CD4-positive, alpha-beta T cell treated with Interleukin-2 at 100 ng/mL for 4 hours (primary cell): ENCODE measurements around the gene TWSG1.
"Not testable (repeated sequence)": the region's sequence is repeated elsewhere in the genome, so short reads cannot be mapped to it uniquely, and the experiment has no call there.

Experiments used
- DNase-seq: peaks from one replicate; pipeline ENCODE4 v3.0.0-alpha.2; 2020; ENCODE audit warnings: low spot score

The TWSG1 gene

GRCh38 chr18:9335697-9336045, 1.1 kb downstream of the TWSG1 start:
- no peak for DNase-seq

- DNase-seq = no peak
Observed at GRCh38 chr18:9336827-9337226, 2.3 kb downstream of the TWSG1 start.

DNA sequence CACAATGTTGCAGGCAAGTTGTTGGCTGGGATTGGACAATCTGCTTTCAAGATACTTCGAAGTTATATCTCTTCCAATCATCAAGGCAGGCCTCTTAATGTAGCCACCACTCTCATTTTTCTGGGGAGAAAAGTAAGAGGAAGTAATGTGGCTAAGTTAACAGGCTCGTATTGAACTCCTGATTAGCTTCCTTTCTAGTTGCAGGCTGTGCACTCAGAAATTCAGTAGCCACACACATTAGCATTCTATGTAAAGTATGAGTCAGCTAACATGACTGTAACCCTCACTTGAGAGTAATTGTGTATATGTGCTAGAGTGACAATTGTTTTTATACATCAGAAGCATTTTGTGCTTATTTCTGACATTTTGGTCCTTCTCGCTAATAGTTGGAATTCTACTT, 3.3 kb downstream of the TWSG1 start:
- peak; percentile 12 for DNase-seq

DNA sequence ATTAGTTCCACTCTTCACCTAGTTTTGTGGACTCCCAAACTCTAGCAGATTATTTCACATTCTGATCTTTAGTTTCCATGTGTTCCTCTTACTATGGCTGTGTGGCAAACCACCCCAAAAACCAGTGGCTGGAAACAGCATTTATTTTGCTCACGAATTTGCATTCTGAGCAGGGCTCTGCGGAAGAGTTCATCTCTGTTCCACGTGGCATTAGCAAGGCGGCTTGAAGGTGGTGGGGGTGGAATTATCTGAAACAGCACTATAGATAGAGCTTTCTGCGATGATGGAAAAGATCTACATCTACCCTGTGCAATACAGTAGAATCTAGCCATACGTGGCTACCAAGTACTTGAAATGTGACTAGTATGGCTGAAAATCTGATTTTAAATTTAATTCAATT, 5.9 kb downstream of the TWSG1 start:
- no peak for DNase-seq

GRCh38 chr18:9343577-9343976, 9.0 kb downstream of the TWSG1 start:
- no peak for DNase-seq

- no peak for DNase-seq
Observed at GRCh38 chr18:9346775-9347174, 12.2 kb downstream of the TWSG1 start.

DNA sequence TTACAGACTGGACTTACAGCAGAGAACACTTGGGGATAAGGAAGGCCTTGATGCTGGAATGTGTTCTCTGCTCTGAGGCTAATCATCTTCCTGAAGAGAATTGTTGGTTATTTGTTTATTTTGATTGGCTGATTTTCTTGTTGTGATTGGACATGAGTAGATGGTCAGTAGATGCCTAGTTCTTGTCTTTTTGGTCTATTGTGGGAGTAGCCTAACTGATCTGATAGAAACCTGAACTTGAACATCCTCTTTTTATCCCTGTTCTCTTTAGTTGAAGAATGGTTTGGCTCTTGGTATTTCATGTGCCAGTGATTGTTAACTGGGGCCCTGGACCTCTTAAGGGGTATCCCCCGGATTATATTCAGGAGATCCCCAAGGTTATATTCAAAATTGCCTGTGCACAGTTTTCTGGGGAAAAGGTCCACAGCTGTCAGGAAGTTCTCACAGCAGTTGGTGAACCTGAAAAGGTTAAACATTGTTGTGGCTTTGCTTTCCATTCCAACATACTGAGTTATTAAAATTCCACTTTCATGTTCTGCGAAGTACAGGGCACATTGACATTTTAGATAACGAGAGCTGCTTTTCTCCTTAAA, 13.6 kb downstream of the TWSG1 start:
- DNase-seq = no peak

DNA sequence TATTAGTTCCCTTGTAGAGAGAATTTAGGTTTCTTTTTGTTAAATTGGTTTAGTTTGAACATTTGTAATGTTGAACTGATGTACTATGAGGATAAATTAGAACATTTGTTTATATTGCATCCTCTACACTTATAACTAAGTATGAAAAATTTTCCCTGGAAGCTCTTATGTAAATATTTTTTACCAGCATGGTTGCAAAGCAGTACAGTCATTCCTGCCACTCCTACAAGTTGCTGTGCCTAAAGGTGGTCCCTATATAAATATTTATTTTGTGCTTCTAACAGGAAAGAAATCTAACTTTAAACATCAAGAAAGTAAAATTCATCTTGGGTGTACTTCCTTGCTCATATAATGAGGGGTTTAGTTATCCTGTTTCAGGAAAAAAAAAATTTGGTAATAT, 14.2 kb downstream of the TWSG1 start:
- DNase-seq = no peak

DNA sequence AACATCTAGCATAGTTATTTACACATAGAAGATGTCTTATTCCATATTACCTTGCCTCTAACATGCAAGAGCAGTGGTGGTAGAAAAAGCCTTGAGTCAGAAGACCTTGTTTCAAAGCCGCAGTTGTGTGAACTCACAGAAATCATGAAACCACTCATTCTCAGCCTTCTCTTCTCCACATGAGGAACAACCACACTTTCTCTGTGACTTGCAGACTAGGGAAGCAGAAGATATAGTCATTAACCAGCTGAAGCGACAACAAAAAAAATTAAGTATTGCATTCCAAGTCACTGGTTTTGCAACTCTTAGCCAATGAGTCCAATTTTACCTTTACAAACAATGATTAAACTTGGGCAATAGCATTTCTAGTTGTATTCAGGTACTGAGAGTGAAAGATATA, 19.0 kb downstream of the TWSG1 start:
- no peak for DNase-seq

DNA sequence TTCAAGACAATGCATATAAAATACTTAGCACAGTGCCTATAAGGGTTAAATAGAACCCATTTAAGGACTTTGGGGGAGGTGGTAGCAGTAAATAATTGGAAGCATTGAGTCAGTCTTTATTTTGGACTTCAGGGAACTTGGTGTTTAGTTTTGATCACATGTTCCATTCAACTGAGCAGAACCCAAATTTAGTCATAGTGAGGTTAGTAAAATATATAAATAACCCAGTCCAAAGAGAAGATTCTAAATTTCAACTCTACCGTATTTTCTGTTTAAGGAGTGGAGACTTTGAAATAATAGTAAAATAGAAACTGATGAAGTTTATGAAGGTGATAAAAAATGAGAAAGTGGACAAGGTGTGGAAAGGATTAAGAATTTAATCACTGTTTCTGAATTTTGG, 19.7 kb downstream of the TWSG1 start:
- DNase-seq = no peak

- no peak for DNase-seq
Observed at GRCh38 chr18:9356976-9357375, 22.4 kb downstream of the TWSG1 start.

DNA sequence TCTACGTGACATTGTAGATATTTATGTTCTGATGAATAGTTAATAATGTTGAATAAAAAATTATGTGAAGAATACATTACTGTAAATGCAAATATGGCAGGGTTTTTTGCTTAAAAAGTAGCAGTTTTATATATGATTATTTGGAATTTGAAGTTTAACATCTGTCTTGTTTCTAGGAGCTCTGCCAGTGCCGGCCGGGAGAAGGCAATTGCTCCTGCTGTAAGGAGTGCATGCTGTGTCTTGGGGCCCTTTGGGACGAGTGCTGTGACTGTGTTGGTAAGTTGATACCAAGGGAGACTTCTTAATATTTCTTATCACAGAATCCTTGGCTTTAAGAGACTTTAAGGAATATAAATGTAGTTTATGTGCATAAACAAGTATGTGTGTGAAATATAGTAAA, 25.2 kb downstream of the TWSG1 start:
- DNase-seq = no peak

DNA sequence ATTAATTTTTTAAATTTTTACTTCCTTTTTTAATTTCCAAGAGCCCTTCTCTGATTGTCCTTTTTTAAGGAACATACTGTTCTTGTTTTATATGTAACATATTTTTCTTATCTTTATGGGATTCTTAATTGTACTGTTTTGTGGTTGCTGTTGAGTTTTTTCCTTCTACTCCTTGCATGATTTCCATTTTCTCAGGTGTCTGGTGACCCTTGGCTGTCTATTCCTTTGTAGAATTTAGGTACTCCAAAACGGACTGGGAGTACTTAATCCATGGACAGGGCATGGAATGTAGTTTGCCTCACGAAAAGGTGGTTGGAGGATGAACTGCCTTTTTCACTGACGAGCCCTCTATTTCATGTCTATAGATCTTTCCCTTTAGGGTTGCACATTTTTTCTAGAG, 26.6 kb downstream of the TWSG1 start:
- DNase-seq = no peak

DNA sequence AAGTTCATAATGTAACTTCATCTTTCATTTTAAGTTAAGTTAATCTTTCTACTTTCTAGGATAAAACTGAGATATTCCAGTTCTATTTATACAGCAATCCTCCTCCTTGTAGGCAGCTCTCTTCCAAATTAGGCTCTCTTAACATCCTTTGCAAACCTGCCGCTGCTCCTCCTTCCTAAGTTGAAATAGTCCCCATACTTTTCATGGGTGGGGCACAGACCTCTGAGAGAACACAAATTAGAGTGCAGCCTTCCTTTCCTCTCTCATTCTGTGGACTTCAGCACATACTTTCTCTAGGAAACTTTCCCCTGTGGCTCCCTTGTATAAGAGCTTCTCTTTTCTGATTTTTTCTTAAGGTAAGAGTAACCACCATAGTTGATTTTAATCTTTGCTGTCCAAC, 28.3 kb downstream of the TWSG1 start:
- no peak for DNase-seq

- no peak for DNase-seq
Observed at GRCh38 chr18:9364242-9364641, 29.7 kb downstream of the TWSG1 start.

DNA sequence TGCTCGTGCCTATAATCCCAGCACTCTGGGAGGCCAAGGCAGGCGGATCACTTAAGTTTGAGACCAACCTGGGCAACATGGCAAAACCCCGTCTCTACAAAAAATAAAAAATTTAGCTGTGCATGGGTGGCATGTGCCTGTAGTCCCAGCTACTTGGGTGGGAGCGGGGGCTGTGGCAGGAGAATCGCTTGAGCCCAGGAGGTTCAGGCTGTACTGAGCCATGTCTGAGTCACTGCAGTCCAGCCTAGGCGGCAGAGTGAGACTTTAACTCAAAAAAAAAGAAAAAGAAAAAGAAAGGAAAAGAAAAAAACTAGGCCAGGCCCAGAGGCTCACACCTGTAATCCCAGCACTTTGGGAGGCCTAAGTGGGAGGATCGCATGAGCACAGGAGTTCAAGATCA, 30.8 kb downstream of the TWSG1 start:
- no peak for DNase-seq

GRCh38 chr18:9366126-9366714, 31.6 kb downstream of the TWSG1 start:
- DNase-seq = no peak

GRCh38 chr18:9373254-9373653, 38.7 kb downstream of the TWSG1 start:
- DNase-seq = not testable (repeated sequence)

GRCh38 chr18:9379118-9379517, 44.5 kb downstream of the TWSG1 start:
- DNase-seq = no peak

DNA sequence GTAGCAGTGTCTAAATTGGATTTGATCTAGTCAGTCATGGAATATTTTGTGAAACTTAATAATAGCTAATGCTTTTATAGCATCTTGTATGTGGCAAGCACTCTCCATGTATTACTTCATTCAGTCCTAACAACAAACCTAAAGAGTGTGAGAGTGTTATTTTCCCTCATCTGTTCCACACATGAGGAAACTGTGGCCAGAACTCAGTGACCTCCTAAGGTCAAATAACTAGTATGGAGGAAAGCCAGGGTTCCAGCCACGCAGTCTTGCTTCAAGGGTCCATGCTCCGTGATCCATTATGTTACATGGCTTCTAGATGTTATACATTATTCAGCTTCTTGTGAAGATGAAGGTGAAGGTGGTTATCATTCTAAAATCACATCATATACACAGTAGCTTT, 45.5 kb downstream of the TWSG1 start:
- no peak for DNase-seq

- DNase-seq = no peak
Observed at GRCh38 chr18:9380621-9381395, 46.2 kb downstream of the TWSG1 start.

- no peak for DNase-seq
Observed at GRCh38 chr18:9386879-9387278, 52.3 kb downstream of the TWSG1 start.

- no peak for DNase-seq
Observed at GRCh38 chr18:9387891-9388290, 53.3 kb downstream of the TWSG1 start.

DNA sequence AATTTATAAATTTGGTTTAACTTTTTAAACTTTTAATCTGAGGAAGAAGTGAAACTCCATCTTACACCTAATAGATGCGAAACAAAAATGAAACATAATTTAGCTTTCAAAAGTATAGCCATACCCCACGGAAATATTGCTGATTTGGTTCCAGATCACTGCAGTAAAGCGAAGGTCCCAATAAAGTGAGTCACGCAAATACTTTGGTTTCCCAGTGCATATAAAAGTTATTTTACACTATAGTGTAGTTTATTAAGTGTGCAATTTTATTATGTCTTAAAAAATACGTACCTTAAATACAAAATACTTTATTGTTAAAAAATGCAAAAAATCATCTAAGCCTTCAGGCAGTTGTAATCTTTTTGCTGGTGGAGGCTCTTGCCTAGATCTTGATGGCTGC, 55.1 kb downstream of the TWSG1 start:
- DNase-seq = no peak
